ENCODE data around the gene MED12L. TPM values are rescaled to one million over a fixed set of nuclear protein-coding genes. Genes with fewer than 3 reads are reported as not detected.

The MED12L gene
- total and polyA plus RNA-seq, 5 donors, result 0.25 to 1.2 (median 0.71) TPM

- H3K4me1 ChIP-seq (ENCODE audit: control insufficient read depth, insufficient read depth, low read length), result no peaks in the 10 kb centered on the region
- intact Hi-C loops (cut with DNase I), result no loop called here
- WGBS, result 59% methylated on average over 3 of the region's 3 CpGs
- no peaks in the 10 kb centered on the region for H3K9me3 ChIP-seq (ENCODE audit: control insufficient read depth, low read length)
- DNase-seq (peak in 1 of 3 donors; percentile 27), ATAC-seq (peak in 1 of 2 donors; percentile 31)
- H3K4me3 ChIP-seq (ENCODE audit: low read length), result no peak overlapping the region
- no peak overlapping the region for H3K27ac ChIP-seq (ENCODE audit: low read length)
- H3K27me3 ChIP-seq (ENCODE audit: control insufficient read depth, insufficient read depth), result no peaks in the 10 kb centered on the region
Observed at GRCh38 chr3:151362751-151363174, 277.3 kb downstream of the MED12L start.

- Histone ChIP-seq H3K4me3 (ENCODE audit: low read length) (no peak overlapping the region), H3K27me3 (ENCODE audit: control insufficient read depth, insufficient read depth) (no peaks in the 10 kb centered on the region), H3K4me1 (ENCODE audit: control insufficient read depth, insufficient read depth, low read length) (no peaks in the 10 kb centered on the region), H3K9me3 (ENCODE audit: control insufficient read depth, low read length) (no peaks in the 10 kb centered on the region), H3K27ac (ENCODE audit: low read length) (no peak overlapping the region)
- 84% methylated on average over 3 of the region's 3 CpGs for WGBS
- intact Hi-C loops (cut with DNase I), result no loop called here
- no peak for ATAC-seq
- DNase-seq, result no peak
Observed at GRCh38 chr3:151366993-151367392, 281.5 kb downstream of the MED12L start.

- H3K4me1 ChIP-seq (ENCODE audit: control insufficient read depth, insufficient read depth, low read length), result no peaks in the 10 kb centered on the region
- 84% methylated on average over 5 of the region's 5 CpGs for WGBS
- intact Hi-C loops (cut with DNase I), result no loop called here
- no peaks in the 10 kb centered on the region for H3K9me3 ChIP-seq (ENCODE audit: control insufficient read depth, low read length)
- no peak for DNase-seq
- H3K27me3 ChIP-seq (ENCODE audit: control insufficient read depth, insufficient read depth), result no peaks in the 10 kb centered on the region
- H3K27ac ChIP-seq (ENCODE audit: low read length), result no peak overlapping the region
- no peak overlapping the region for H3K4me3 ChIP-seq (ENCODE audit: low read length)
- no peak for ATAC-seq
Observed at GRCh38 chr3:151367448-151367847, 282.0 kb downstream of the MED12L start.

GRCh38 chr3:151371526-151371925 is 286.1 kb downstream of the MED12L start:
- DNase-seq (no peak), ATAC-seq (no peak)
- no peak overlapping the region for H3K27ac ChIP-seq (ENCODE audit: low read length)
- intact Hi-C loops (cut with DNase I), result no loop called here
- H3K27me3 ChIP-seq (ENCODE audit: control insufficient read depth, insufficient read depth), result no peaks in the 10 kb centered on the region
- H3K4me1 ChIP-seq (ENCODE audit: control insufficient read depth, insufficient read depth, low read length), result no peaks in the 10 kb centered on the region
- no peaks in the 10 kb centered on the region for H3K9me3 ChIP-seq (ENCODE audit: control insufficient read depth, low read length)
- H3K4me3 ChIP-seq (ENCODE audit: low read length), result no peak overlapping the region

- 80% methylated on average over 4 of the region's 4 CpGs for WGBS
- Histone ChIP-seq H3K4me3 (ENCODE audit: low read length) (no peak overlapping the region), H3K27ac (ENCODE audit: low read length) (no peak overlapping the region), H3K4me1 (ENCODE audit: control insufficient read depth, insufficient read depth, low read length) (no peaks in the 10 kb centered on the region), H3K9me3 (ENCODE audit: control insufficient read depth, low read length) (no peaks in the 10 kb centered on the region), H3K27me3 (ENCODE audit: control insufficient read depth, insufficient read depth) (no peaks in the 10 kb centered on the region)
- no peak for DNase-seq
- no peak for ATAC-seq
- intact Hi-C loops (cut with DNase I), result no loop called here
Observed at GRCh38 chr3:151372063-151372820, 286.8 kb downstream of the MED12L start.

- H3K4me1 ChIP-seq (ENCODE audit: control insufficient read depth, insufficient read depth, low read length), result no peaks in the 10 kb centered on the region
- no peak for DNase-seq
- WGBS, result 90% methylated on average over 8 of the region's 8 CpGs
Observed at GRCh38 chr3:151377768-151378385, 292.4 kb downstream of the MED12L start.

DNA sequence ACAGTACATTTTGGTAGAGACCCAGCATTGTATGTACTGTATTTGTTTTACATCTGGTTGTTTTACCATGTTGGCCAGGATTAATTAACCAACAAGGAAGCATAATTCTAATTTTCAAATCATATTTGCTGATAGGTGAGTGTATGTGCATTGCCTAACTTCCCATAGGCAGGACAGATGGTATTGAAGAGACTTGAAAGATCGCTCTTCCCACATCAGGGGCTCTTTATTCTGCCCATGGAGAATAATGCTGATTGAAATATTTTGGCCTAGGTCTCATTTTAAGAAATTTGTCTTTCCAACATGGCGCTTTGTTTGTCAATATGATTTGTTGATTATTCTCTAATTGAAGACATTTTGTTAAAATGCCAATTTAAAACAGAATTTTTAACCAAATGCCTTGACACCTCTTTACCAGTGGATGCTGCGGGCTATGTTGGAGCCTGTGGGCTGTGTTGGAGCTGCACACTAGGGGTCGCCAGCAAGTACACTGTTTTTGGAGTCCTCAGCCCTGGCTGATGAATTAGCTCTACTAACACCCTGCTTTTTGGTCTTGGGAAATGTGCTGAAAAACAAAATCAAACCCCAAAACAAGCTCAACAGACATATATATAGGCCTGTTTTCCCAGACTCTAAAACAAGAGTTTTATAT is 293.7 kb downstream of the MED12L start:
- 68% methylated on average over 4 of the region's 4 CpGs for WGBS
- Histone ChIP-seq H3K27ac (ENCODE audit: low read length) (no peak overlapping the region), H3K9me3 (ENCODE audit: control insufficient read depth, low read length) (no peaks in the 10 kb centered on the region), H3K4me3 (ENCODE audit: low read length) (no peak overlapping the region), H3K4me1 (ENCODE audit: control insufficient read depth, insufficient read depth, low read length) (no peaks in the 10 kb centered on the region), H3K27me3 (ENCODE audit: control insufficient read depth, insufficient read depth) (no peaks in the 10 kb centered on the region)
- peak; percentile 65 to 68 for ATAC-seq
- intact Hi-C loops (cut with DNase I), result loop anchor here in 1 of 4 donors (5.0 kb wide), 1 partner anchor 458 kb away; no protein-coding TSS in a partner anchor
- peak; percentile 31 to 74 (median 63) for DNase-seq

More at GRCh38 chr3:151377768-151378385, 292.4 kb downstream of the MED12L start:
- intact Hi-C loops (cut with DNase I), result loop anchor here in 1 of 4 donors (5.0 kb wide), 1 partner anchor 459 kb away; no protein-coding TSS in a partner anchor
- no peaks in the 10 kb centered on the region for H3K9me3 ChIP-seq (ENCODE audit: control insufficient read depth, low read length)
- H3K27me3 ChIP-seq (ENCODE audit: control insufficient read depth, insufficient read depth), result no peaks in the 10 kb centered on the region
- no peak overlapping the region for H3K4me3 ChIP-seq (ENCODE audit: low read length)
- H3K27ac ChIP-seq (ENCODE audit: low read length), result no peak overlapping the region
- ATAC-seq, result no peak

DNA sequence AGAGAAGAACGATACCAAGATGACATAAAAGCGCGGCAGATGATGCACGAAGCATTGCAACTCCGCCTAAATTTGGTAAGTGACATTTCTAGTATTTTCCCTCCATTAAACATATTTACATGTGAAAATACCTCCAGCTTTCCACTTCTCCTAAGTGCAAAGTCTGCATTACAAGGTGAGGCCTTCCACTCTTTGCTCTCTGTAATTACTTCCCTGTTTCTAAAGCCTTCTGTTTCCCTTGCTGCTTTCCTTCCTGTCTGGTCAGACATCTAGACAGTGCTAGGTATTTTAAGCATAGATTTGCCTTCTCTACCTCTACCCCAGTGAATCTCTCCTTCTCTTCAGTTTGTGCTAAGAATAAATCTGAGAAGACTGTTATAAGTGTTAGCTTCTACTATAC is 297.2 kb downstream of the MED12L start:
- Histone ChIP-seq H3K4me1 (ENCODE audit: control insufficient read depth, insufficient read depth, low read length) (no peaks in the 10 kb centered on the region), H3K27me3 (ENCODE audit: control insufficient read depth, insufficient read depth) (no peaks in the 10 kb centered on the region), H3K4me3 (ENCODE audit: low read length) (no peak overlapping the region), H3K9me3 (ENCODE audit: control insufficient read depth, low read length) (no peaks in the 10 kb centered on the region), H3K27ac (ENCODE audit: low read length) (no peak overlapping the region)
- ATAC-seq, result no peak
- 95% methylated on average over 5 of the region's 5 CpGs for WGBS
- intact Hi-C loops (cut with DNase I), result no loop called here
- DNase-seq, result no peak

DNA sequence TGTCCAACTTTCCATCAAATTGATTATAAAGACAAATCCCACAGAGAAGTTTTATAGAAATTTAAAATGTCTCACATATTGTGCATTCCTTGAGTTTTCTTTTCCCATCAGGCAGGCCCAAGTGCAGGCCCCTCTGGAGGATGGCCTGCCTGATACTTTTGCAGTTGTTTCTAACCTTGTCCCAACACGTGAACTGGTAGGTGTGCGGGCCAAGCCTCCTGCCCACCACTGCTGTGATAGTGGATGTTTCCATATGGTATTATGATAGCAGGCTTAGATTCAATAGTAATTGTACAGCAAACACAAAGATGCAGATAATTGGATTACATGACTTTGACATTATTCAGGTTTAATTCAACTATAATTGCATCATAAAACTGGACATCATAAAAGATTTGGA is 297.6 kb downstream of the MED12L start:
- Histone ChIP-seq H3K27ac (ENCODE audit: low read length) (no peak overlapping the region), H3K4me1 (ENCODE audit: control insufficient read depth, insufficient read depth, low read length) (no peaks in the 10 kb centered on the region), H3K4me3 (ENCODE audit: low read length) (no peak overlapping the region), H3K9me3 (ENCODE audit: control insufficient read depth, low read length) (no peaks in the 10 kb centered on the region), H3K27me3 (ENCODE audit: control insufficient read depth, insufficient read depth) (no peaks in the 10 kb centered on the region)
- 82% methylated on average over 2 of the region's 2 CpGs for WGBS
- DNase-seq, result no peak
- ATAC-seq, result no peak
- intact Hi-C loops (cut with DNase I), result no loop called here

GRCh38 chr3:151383956-151384355 is 298.5 kb downstream of the MED12L start:
- Histone ChIP-seq H3K4me1 (ENCODE audit: control insufficient read depth, insufficient read depth, low read length) (no peaks in the 10 kb centered on the region), H3K27ac (ENCODE audit: low read length) (no peak overlapping the region), H3K9me3 (ENCODE audit: control insufficient read depth, low read length) (no peaks in the 10 kb centered on the region), H3K27me3 (ENCODE audit: control insufficient read depth, insufficient read depth) (no peaks in the 10 kb centered on the region), H3K4me3 (ENCODE audit: low read length) (peak overlapping the region; percentile 49)
- WGBS, result 51% methylated on average over 3 of the region's 3 CpGs
- intact Hi-C loops (cut with DNase I), result no loop called here
- no peak for DNase-seq
- ATAC-seq, result peak in 1 of 2 donors; percentile 58

DNA sequence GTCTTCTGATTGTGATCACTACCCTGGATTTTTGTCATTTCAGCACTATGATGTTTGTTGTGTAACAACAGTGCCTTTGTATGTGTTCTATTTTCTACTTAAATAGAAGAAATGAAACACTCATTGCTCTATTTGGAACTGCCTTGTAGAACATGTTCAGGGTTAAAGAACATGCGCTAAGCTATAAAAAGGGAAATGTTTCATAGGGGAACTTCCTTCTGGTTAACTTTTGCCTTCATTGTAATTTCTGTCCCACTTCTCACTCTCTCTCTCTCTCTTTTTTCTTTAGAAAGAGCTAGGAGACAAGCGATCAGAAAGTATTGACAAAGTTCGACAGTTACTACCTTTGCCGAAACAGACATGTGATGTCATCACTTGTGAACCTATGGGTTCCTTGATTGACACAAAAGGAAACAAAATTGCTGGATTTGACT is 299.3 kb downstream of the MED12L start, which contains the start of gene P2RY12:
P2RY12 (minus strand) TSS at position 13 of the 434 bp plus-strand sequence. CDS start 45,908 bp downstream, outside the sequence.
- H3K4me3 ChIP-seq (ENCODE audit: low read length), result peak within 1 kb of the TSS; percentile 49
- intact Hi-C loops (cut with DNase I), result no loop called here

More for the DNA sequence above, 299.3 kb downstream of the MED12L start, which contains the start of gene P2RY12:
- WGBS, result 75% methylated on average over 4 of the region's 4 CpGs
- Histone ChIP-seq H3K4me1 (ENCODE audit: control insufficient read depth, insufficient read depth, low read length) (no peaks in the 10 kb centered on the region), H3K9me3 (ENCODE audit: control insufficient read depth, low read length) (no peaks in the 10 kb centered on the region), H3K27ac (ENCODE audit: low read length) (no peak within 1 kb of the TSS), H3K27me3 (ENCODE audit: control insufficient read depth, insufficient read depth) (no peaks in the 10 kb centered on the region)
- ATAC-seq (peak; percentile 37 to 74), DNase-seq (no peak)

Measured in right cardiac atrium (tissue), 5 donors.